SK-N-MC (cell line): Measurements from ENCODE around the gene ARHGAP44.

Source experiments
- EZH2 ChIP-seq: fragments of 200-600 bp; sonication (generic); IDR thresholded peaks from one replicate; pipeline ENCODE4 v1.6.1; 2017; ENCODE audit warnings: antibody characterized with exemption
- POLR2AphosphoS5 ChIP-seq: IDR thresholded peaks from 2 replicates; pipeline ENCODE4 v1.6.1; 2012; ENCODE audit warnings: mild to moderate bottlenecking, low read depth, low read length, borderline replicate concordance

DNA sequence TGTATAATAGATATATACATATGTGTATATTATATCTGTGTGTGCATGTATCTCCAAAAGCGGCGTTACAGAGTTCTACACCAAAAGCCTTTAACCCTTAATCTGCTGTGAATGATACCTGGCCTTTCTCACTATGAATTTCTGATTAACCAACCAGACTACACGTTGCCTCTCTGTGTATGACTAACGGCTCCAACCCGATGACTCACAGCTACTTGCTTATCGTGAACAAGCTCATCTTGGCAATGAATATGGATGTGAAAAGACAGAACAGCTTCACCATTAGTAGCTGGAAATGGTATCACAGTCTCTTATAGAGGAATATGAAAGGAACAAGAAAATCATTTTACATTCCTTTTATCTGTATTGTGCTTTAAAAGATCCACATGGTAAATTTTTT lies 23.8 kb upstream of the ARHGAP44 start:
- no peak for TF ChIP-seq POLR2AphosphoS5
- no peak for TF ChIP-seq EZH2
